Epithelial cell of prostate (primary cell): ENCODE data around the gene CD3G.
"Not testable (repeated sequence)": the region's sequence is repeated elsewhere in the genome, so short reads cannot be mapped to it uniquely, and the experiment has no call there.

Experiments
- DNase-seq: peaks from one replicate; pipeline ENCODE4 v3.0.0-alpha.2; 2011; ENCODE audit warnings: low read depth, low spot score
- H3K27ac ChIP-seq: fragments of 450-650 bp; 2 replicates; pipeline ENCODE4 v1.5.1; 2017; ENCODE audit warnings: mild to moderate bottlenecking

CD3G gene

DNA sequence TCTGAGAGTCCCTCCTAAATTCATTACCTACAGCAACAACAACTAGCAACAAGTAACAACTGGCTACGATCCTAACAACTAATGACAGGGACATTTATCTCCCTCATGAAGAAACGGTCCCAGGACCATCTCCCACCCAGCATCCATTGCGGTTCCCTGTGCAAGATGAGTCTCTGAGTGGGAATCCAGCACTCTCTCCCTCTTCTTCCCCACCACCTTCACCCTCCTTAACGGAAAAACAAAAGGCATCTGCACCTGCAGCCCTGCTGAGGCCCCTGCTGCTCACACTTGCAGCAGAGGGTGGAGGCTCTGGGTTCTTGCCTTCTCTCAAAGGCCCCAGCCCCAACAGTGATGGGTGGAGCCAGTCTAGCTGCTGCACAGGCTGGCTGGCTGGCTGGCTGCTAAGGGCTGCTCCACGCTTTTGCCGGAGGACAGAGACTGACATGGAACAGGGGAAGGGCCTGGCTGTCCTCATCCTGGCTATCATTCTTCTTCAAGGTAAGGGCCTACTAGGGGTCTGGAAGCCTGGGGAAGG, at the start of gene CD3G:
TSS of gene CD3G (plus strand) at position 364 of the 535 bp plus-strand sequence. CDS start at position 444, 80 bp downstream.
- H3K27ac ChIP-seq = no peak within 1 kb of the TSS
- no peak for DNase-seq

DNA sequence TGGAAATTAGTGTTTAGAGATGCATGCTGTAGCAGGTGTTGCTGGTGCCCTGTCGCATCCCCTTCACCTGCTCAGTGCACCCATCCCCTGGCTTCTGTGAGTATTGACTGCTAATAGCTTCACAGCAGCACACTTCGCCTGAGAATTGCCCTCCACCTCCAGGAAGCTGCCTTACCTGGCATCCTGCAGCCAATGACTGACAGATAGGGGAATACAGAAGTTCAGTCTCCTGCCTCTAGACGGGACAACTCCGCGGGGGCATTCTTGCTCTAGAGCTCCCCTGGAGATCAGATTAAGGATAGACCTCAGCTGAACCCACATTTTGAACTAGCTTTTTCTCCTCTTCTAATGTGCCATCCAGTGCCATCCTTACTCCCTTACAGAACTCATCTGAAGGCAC, 48.9 kb upstream of the CD3G start:
- H3K27ac ChIP-seq = no peak overlapping the region
- no peak for DNase-seq

DNA sequence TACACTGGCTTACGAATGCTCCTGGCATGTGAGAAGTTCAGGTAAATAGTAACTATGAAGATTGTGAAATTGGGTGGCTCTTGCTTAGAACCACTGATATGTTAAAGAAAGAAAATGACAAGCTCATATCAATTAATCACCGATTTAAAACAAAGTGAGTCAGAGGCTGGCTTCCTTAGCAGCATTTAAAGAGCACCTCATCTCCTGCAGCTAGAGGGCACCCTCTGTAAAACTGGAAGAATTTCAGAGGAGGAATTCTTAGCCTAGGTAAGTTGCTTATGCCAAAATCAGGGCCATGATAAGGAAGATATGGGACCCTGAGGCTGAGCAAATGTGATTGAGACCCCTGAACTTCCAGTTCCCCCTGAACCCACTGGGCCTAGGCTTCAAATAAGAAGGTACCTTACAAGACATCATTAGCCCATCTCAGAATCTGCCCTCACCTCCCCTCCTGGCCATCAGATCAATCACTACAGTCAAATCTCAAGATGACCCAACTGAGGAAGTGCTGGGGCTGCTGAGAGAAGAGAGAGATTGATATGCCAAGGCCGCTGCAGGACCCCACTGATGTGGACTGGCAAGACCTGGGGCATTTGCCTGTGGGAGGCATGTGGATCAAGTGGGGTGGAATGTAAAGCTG, 48.2 kb upstream of the CD3G start:
- DNase-seq = no peak
- H3K27ac ChIP-seq = no peak overlapping the region

DNA sequence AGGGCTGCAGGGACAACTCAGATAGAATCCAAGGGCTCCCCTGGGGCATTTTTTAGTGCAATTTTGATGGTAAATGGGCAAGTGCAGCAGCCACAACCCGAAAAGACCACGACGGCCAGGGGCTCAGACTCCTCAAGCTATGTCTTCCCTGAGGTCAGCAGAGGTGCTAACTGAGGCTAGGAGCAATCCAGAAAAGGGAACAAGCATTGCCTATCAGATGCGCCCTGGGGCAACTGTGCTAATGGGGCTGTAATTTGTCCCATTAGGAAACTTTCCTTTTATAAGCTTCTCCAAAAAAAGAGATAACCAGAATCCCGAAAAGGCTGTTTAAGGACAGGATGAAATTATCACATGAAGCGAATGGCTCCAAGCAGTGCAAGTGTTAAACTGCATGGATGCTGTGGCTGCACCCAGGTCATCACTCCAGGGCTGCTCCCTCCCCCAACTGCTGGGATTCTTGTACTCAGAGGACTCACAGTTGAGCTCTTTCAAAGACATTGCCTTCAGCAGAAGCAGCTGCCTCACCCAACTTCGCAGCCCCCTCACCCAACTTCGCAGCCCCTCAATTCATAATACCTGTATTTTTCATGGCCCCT, 42.4 kb upstream of the CD3G start:
- DNase-seq = no peak

DNA sequence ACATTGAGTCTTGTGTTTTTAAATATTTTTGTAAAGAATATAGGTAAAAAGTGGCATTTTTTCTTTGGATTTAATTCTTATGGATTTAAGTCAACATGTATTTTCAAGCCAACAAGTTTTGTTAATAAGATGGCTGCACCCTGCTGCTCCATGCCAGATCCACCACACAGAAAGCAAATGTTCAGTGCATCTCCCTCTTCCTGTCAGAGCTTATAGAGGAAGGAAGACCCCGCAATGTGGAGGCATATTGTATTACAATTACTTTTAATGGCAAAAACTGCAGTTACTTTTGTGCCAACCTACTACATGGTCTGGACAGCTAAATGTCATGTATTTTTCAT, 39.9 kb upstream of the CD3G start:
- DNase-seq = no peak
- no peak overlapping the region for H3K27ac ChIP-seq

More for the DNA sequence above, 42.4 kb upstream of the CD3G start:
- no peak overlapping the region for H3K27ac ChIP-seq

DNA sequence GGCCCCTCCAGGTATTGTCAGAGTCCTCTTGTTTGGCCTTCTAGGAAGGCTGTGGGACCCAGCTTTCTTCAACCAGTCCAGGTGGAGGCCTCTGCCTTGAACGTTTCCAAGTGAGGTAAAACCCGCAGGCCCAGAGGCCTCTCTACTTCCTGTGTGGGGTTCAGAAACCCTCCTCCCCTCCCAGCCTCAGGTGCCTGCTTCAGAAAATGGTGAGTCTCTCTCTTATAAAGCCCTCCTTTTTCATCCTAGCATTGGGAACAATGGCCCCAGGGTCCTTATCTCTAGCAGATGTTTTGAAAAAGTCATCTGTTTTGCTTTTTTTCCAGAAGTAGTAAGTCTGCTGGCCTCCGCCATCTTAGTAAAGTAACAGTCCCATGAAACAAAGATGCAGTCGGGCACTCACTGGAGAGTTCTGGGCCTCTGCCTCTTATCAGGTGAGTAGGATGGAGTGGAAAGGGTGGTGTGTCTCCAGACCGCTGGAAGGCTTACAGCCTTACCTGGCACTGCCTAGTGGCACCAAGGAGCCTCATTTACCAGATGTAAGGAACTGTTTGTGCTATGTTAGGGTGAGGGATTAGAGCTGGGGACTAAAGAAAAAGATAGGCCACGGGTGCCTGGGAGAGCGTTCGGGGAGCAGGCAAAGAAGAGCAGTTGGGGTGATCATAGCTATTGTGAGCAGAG, 39.4 kb upstream of the CD3G start, which contains the start of gene CD3E:
TSS of gene CD3E (plus strand) at position 163 of the 681 bp plus-strand sequence. CDS start at position 386, 223 bp downstream.
- DNase-seq = no peak
- no peak within 1 kb of the TSS for H3K27ac ChIP-seq

DNA sequence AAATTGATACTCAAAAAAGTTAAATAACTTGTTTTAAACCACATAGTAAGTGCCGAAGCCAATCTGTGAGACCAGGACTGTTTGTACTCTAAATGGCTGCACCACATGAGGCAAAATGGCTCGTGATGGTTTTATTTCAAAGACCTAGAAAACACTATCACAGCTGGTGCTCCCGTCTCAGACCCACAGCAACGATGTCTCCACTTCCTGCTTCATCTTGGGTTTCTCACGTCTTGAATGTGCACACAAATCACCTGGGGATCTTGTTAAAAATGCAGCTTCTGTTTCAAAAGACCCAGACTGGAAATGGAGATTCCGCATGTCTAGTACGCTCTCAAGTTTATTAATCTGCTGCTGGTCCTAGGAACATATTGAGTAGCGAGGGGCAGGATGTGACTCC, 38.4 kb upstream of the CD3G start:
- no peak for DNase-seq
- H3K27ac ChIP-seq = no peak overlapping the region

DNA sequence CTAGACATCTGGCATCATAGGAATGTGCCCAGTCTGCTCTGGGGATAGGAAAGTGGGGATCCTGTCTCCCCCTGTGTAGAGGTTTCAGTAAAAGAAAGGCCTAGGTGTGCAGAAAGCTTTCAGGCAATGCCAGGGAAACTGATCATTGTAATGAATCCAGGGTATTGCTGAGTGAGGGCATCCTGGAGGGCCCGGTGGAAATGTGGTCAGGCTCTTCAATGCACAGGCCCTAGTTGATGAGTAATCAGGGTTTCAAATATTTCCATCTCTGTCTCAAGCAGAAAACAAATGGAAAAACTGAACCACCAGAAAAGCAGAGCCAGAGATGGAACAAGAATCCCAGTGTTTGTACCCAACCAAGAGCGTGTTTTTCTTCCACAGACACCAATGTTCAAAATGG, 37.6 kb upstream of the CD3G start:
- no peak overlapping the region for H3K27ac ChIP-seq
- no peak for DNase-seq

DNA sequence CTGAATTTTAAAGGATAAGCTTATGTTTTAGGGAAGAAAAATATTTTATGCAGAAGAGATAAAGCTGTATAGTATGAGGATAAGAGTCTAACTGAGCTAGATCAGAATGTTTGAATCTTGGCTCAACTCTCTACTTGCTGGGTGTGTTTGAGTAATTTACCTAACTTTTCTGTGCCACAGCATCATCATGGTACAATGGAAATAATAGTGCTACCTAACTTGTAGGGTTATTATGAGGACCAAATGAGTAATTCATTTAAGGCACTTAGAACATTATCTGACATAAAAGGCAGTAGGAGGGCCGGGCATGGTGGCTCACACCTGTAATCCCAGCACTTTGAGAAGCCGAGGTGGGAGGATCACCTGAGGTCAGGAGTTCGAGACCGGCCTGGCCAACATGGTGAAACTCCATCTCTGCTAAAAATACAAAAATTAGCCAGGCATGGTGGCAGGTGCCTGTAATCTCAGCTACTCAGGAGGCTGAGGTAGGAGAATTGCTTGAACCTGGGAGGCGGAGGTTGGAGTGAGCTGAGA, 35.1 kb upstream of the CD3G start:
- H3K27ac ChIP-seq, DNase-seq: not testable (repeated sequence)

DNA sequence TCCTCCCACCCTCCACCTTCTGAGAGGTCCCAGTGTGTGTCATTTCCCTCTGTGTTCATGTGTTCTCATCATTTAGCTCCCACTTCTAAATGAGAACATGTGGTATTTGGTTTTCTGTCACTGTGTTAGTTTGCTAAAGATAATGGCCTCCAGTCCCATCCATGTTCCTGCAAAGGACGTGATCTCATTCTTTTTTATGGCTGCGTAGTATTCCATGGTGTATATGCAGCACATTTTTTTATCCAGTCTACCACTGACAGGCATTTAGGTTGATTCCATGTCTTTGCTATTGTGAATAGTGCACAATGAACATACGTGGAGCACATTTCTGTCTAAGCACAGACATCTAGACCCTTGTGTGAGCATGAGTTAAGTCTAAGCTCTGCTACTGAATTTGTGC, 33.9 kb upstream of the CD3G start:
- H3K27ac ChIP-seq = no peak overlapping the region
- DNase-seq = no peak

DNA sequence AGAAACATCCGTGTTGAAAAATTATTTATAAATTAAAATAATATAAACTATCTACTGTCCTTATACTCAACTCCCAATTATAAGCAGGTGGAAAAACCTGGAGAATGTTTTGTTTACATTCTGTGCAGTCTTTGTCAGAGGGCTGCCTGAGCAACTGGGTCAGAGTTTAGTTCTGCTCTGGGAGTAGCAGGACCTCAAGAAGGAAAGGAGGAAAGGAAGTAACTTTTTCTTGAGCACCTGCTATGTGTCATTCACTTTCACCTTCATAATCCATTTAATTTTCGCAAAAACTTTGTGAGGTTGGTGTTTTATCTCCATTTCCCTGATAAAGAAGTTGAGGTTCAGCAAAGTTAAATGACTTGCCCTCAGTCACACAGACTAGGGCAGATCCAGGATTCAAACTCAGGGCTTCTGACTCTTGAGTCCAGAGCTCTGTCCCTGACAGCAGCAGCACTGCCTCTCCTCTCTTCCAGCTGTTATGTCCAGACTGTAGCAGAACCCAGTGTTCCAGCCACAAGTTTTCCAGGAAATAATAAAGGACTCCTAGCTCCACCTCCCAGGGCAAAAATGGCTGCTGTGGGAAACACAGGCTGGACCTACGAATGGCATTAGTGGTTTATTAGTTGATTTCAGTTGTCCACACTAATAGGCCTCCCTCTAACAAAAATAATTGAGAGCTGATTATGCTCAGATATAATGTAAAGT, 33.2 kb upstream of the CD3G start:
- H3K27ac ChIP-seq = no peak overlapping the region
- no peak for DNase-seq

DNA sequence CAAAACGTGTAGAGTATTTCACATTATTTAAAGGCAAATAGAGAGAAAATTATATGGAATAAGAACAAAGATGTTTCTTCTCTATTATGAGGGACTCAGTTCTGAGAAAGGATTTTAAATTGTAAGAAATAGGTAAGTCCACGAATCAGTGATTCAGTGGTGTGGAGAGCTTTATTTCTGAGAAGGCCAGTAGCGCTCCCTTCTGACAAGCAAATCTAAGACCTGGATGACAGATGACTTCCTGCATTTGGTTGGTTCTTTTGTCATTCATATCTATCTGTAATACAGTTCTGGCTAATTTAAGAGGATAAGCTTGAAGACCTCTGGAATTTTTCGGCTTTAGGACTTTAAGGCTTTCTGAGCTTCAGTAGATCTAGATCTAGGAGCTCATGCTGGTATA, 32.6 kb upstream of the CD3G start:
- no peak overlapping the region for H3K27ac ChIP-seq

DNA sequence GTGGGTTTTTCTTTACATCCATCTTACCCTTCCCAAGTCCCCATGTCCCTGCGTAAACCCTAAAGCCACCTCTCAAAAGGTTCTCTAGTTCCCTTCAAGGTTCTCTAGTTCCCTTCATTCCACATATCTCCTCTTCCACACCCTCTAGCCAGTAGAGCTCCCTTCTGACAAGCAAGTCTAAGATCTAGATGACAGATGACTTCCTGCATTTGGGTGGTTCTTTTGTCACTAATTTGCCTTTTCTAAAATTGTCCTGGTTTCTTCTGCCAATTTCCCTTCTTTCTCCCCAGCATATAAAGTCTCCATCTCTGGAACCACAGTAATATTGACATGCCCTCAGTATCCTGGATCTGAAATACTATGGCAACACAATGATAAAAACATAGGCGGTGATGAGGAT, 31.8 kb upstream of the CD3G start:
- no peak for DNase-seq

More for the DNA sequence above, 32.6 kb upstream of the CD3G start:
- no peak for DNase-seq

DNA sequence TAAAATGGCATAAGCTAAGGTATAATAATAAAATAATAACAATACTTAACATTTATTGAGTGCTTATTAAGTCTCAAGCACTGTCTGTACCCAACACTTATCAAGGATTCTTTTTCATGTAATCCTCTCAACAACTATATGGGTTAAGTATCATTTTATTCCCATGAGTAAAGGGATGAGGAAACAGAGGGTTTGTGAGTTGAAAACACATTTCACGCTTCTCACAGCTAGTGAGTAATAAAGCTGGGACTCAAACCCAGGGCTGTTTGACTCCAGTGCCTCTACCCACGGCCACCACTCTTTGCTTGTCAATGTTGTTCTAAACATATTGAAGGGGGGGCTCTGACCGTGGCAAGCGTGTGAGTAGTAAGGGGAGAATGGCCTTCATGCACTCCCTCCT, 30.9 kb upstream of the CD3G start:
- DNase-seq = no peak
- no peak overlapping the region for H3K27ac ChIP-seq

More for the DNA sequence above, 31.8 kb upstream of the CD3G start:
- H3K27ac ChIP-seq = no peak overlapping the region

DNA sequence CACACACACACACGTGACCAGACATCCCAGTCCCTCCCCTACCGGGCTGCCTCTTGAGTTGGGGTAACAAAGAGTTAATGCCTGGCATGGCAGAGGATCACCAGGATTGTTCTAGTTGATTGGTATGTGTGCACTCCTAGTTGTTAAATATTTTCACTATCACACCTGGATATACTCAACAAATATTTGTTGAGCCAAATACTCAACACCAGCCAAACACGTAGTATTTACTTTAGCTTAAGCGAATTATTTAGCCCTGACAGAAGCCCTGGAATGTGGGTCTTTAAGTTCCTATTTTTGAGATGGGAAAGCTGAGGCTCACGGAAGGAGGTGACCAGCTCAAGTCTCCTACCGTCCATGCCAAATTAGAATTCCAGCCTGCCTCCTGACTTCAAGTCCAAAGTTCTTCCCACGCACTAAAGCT, 29.1 kb upstream of the CD3G start:
- H3K27ac ChIP-seq = no peak overlapping the region
- DNase-seq = no peak

DNA sequence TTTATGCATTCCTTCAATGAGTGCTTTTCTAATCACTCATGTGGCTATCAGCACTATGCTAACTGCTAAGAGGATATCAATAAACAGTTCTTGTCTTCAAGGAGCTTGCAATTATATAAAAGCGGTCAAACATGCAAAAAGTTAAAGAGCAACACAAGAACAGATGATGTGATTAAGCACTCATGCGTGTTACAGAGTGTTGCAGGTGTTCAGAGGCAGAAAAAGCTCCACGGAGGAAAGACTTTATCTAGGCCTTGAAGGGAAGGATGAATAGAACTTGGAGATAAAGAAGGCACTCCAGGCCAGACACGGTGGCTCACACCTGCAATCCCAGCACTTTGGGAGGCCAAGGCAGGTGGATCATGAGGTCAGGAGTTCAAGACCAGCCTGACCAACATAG, 26.0 kb upstream of the CD3G start:
- H3K27ac ChIP-seq = no peak overlapping the region
- DNase-seq = no peak

DNA sequence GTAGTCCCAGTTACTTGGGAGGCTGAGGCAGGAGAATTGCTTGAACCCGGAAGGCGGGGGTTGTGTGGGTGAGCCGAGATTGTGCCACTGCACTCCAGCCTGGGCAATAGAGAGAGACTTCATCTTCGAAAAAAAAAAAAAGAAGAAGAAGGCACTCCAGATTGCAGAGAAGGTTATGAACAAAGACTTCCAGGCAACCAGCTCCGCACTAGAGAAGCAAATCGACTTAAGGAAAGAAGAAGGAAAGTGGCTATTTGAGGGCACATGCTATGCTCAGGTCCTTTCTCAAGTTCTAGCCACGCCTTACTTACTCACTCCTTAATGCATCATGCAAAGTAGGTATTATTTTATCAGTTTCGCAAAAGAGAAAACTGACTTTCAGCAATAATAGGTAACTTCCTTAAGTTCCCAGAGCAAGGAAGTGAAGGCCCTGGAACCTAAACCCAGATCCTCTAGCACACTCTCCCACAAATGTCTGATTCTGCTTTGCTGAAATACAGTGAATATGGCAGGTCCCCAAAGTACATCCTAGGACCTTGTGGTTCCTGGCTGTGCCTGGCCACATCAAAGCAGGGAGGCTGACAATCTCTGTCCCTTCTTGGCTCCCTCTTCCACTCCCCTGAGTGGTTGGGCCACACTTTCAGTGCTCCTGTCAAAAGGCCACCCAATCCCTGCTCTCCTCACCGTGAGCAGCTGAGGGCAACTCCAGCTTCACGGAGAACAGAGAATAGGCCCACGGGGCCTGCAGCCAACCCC, 25.4 kb upstream of the CD3G start:
- H3K27ac ChIP-seq = no peak overlapping the region
- no peak for DNase-seq

DNA sequence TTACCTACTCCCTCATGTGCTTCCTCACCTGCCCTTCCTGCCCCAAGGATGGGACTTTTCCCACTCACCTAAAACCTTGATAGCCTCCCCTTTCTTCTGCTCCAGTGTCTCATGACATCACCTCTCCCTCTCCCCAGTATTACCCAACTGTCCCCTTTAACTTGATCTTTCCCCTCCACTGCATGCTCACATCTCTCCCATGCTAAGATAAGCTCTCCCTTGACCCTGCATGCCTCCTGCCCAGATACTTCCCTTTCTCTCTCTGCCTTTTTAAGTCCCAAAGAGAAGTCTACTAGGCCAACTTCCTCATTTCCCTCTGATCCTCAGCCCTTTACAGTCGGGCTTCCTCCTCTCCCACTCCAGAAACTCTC, 24.8 kb upstream of the CD3G start:
- no peak for DNase-seq
- no peak overlapping the region for H3K27ac ChIP-seq

DNA sequence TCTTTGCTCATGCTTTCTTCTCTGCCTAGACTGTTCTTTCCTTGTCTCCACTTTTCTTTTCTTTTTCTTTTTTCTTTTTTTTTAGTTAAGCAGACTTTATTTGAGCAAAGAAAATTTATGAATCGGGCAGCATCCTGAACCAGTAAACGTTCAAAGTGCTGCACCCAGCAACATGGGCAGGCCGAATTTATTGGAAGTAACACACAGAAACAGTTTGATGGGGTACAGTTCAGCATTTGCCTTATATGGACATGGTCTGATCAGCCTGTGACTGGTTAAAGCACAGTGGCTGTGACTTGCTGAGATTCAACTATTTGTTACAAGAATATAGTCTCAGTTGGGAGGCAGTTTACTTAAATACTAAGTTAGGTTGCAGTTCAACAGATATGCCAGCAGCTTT, 23.6 kb upstream of the CD3G start:
- no peak for DNase-seq
- no peak overlapping the region for H3K27ac ChIP-seq
